Endothelial cell of umbilical vein (primary cell): ENCODE measurements around the gene KSR1.

Experiments
- EZH2 ChIP-seq: IDR thresholded peaks from 2 replicates; pipeline ENCODE4 v1.6.1; 2012; ENCODE audit warnings: borderline replicate concordance, low read depth, mild to moderate bottlenecking, moderate library complexity, low read length, inconsistent platforms; ENCODE audit not compliant: severe bottlenecking
- FOS ChIP-seq: IDR thresholded peaks from 2 replicates; pipeline ENCODE4 v1.6.1; 2011; ENCODE audit warnings: mild to moderate bottlenecking, low read length, moderate library complexity, borderline replicate concordance; ENCODE audit not compliant: insufficient read depth
- GATA2 ChIP-seq: IDR thresholded peaks from 2 replicates; pipeline ENCODE4 v1.7.0; 2011; ENCODE audit warnings: low read depth, mild to moderate bottlenecking, moderate library complexity, mixed read lengths, low read length; ENCODE audit not compliant: insufficient read length, insufficient read depth
- JUN ChIP-seq: IDR thresholded peaks from 2 replicates; pipeline ENCODE4 v1.6.1; 2011; ENCODE audit warnings: borderline replicate concordance, low read depth; ENCODE audit not compliant: insufficient read length, insufficient read depth
- MYC ChIP-seq: IDR thresholded peaks from one replicate; pipeline ENCODE4 v1.6.1; 2011; ENCODE audit warnings: mild to moderate bottlenecking, low read depth, low read length
- POLR2A ChIP-seq: IDR thresholded peaks from 2 replicates; pipeline ENCODE4 v1.6.1; 2012; ENCODE audit warnings: low read depth, mild to moderate bottlenecking, control low read depth, low read length
- POLR2AphosphoS5 ChIP-seq: IDR thresholded peaks from 2 replicates; pipeline ENCODE4 v1.6.1; 2012; ENCODE audit warnings: low read depth, mild to moderate bottlenecking, control low read depth, low read length, moderate library complexity; ENCODE audit not compliant: insufficient read depth
- TF ChIP-seq, protein P1 (sequence below), 2 donors: IDR thresholded peaks; 1 replicate in 1 of 2; 2 replicates in 1 of 2; pipeline ENCODE4 v1.5.1; 2011; ENCODE audit warnings: low read length in 2 of 2, mild to moderate bottlenecking in 2 of 2, moderate library complexity in 2 of 2, control low read depth in 1 of 2, inconsistent platforms in 1 of 2, low read depth in 1 of 2; ENCODE audit not compliant: insufficient read depth in 1 of 2; ENCODE audit errors: extremely low read depth in 1 of 2
- TF ChIP-seq, protein P2 (sequence below): IDR thresholded peaks from 2 replicates; pipeline ENCODE4 v1.6.1; 2011; ENCODE audit not compliant: insufficient read depth, insufficient read length

DNA sequence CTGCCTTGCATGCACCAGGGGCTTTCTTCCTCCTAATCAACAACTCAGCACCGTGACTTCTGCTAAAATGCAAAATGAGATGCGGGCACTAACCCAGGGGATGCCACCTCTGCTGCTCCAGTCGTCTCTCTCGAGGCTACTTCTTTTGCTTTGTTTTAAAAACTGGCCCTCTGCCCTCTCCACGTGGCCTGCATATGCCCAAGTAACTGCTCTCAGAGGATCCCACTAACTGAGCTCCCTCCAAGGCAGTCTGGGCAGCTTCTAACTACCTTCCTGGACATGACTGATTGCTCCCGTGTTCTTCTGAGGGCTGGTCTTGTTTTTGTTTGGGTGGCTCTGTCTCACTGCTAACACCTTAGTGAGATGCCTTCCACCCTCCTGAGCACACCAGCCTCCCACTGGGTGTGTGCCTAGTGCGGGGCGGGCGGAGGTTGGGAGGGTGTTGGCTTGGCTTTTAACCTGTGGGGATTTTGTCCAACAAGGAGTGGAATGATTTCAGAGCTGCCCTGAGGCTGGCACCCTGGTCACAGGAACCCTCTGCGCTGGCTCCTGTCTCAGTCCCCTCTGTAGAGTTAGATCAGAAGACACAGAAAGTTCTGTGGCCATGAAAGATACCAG, 165.8 kb downstream of the KSR1 start:
- TF ChIP-seq, protein P1, sequence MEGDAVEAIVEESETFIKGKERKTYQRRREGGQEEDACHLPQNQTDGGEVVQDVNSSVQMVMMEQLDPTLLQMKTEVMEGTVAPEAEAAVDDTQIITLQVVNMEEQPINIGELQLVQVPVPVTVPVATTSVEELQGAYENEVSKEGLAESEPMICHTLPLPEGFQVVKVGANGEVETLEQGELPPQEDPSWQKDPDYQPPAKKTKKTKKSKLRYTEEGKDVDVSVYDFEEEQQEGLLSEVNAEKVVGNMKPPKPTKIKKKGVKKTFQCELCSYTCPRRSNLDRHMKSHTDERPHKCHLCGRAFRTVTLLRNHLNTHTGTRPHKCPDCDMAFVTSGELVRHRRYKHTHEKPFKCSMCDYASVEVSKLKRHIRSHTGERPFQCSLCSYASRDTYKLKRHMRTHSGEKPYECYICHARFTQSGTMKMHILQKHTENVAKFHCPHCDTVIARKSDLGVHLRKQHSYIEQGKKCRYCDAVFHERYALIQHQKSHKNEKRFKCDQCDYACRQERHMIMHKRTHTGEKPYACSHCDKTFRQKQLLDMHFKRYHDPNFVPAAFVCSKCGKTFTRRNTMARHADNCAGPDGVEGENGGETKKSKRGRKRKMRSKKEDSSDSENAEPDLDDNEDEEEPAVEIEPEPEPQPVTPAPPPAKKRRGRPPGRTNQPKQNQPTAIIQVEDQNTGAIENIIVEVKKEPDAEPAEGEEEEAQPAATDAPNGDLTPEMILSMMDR (IDR thresholded peaks at IDR 0.05; ENCODE audit: extremely low read depth in 1 of 2, insufficient read depth in 1 of 2, low read depth in 1 of 2, low read length in 2 of 2): no peak
- TF ChIP-seq POLR2AphosphoS5 (no peak), EZH2 (no peak), POLR2A (no peak), JUN (no peak), GATA2 (no peak), MYC (no peak), FOS (no peak)
- TF ChIP-seq, protein P2, sequence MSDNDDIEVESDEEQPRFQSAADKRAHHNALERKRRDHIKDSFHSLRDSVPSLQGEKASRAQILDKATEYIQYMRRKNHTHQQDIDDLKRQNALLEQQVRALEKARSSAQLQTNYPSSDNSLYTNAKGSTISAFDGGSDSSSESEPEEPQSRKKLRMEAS: no peak
